Dedifferentiated amniotic fluid mesenchymal stem cell (primary cell): ENCODE measurements around the gene CNTROB.
"Not testable (repeated sequence)": the region's sequence is repeated elsewhere in the genome, so short reads cannot be mapped to it uniquely, and the experiment has no call there.

Source experiments
- DNase-seq: peaks from one replicate; pipeline ENCODE4 v3.0.0-alpha.2; 2016; ENCODE audit errors: extremely low spot score

Gene CNTROB

DNA sequence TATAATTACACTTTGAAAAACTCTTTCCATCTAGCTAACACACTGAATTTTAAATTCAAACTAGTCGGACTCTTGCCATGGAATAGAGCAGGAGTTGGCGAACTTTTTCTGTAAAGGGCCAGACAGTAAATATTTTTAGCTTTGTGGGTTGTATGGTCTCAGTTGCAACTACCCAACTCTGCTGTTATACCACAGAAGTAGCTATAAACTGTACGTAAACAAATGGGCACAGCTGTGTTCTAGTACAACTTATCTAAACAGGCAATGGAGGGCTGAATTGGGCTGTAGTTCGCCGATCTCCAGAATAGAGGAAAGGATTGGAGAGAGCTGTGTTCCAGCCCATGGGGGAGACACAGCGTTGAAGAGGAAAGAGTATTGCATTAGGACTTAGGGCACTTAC is 8.7 kb downstream of the CNTROB start:
- no peak for DNase-seq

- no peak for DNase-seq
Observed at GRCh38 chr17:7943291-7943690, 11.3 kb downstream of the CNTROB start.

DNA sequence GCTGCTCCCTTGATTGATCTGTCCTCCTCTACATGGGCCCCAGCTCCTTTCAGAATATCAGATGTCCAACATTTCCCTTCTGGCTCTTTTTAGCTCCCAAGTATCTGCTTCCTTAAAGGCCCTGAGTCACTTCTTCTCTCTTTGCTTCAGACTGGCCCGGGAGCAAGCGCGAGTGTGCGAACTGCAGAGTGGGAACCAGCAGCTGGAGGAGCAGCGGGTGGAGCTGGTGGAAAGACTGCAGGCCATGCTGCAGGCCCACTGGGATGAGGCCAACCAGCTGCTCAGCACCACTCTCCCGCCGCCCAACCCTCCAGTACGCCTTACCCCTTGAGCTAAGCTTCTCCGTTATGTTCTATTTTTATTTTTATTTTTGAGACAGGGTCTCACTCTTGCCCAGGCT is 12.3 kb downstream of the CNTROB start:
- DNase-seq: no peak

GRCh38 chr17:7945651-7946050 is 13.6 kb downstream of the CNTROB start:
- DNase-seq: no peak

- no peak for DNase-seq
Observed at GRCh38 chr17:7946441-7946840, 14.4 kb downstream of the CNTROB start.

DNA sequence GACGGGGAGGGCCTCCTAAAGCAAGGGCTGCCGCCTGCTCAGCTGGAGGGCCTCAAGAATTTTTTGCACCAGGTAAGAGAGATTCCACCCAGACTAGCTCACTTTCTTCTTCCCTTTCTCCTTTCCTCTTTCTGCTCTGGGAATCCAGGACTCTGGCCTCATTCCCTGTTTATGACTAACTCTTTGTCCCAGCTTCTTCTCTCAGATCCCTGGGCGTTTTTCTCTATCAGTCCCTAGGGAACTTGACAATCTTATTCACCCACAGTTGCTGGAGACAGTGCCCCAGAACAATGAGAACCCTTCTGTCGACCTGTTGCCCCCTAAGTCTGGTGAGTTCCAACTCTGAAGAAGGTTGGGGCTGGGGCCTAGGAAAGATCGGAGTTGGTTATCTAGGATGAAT is 15.6 kb downstream of the CNTROB start:
- no peak for DNase-seq

- DNase-seq: no peak
Observed at GRCh38 chr17:7950578-7950977, 18.6 kb downstream of the CNTROB start.

- DNase-seq: no peak
Observed at GRCh38 chr17:7951143-7951792, 19.3 kb downstream of the CNTROB start.

- DNase-seq: not testable (repeated sequence)
Observed at GRCh38 chr17:7953266-7953665, 21.3 kb downstream of the CNTROB start.

GRCh38 chr17:7955414-7956227 is 23.6 kb downstream of the CNTROB start:
- no peak for DNase-seq

- no peak for DNase-seq
Observed at GRCh38 chr17:7956228-7956965, 24.4 kb downstream of the CNTROB start.

DNA sequence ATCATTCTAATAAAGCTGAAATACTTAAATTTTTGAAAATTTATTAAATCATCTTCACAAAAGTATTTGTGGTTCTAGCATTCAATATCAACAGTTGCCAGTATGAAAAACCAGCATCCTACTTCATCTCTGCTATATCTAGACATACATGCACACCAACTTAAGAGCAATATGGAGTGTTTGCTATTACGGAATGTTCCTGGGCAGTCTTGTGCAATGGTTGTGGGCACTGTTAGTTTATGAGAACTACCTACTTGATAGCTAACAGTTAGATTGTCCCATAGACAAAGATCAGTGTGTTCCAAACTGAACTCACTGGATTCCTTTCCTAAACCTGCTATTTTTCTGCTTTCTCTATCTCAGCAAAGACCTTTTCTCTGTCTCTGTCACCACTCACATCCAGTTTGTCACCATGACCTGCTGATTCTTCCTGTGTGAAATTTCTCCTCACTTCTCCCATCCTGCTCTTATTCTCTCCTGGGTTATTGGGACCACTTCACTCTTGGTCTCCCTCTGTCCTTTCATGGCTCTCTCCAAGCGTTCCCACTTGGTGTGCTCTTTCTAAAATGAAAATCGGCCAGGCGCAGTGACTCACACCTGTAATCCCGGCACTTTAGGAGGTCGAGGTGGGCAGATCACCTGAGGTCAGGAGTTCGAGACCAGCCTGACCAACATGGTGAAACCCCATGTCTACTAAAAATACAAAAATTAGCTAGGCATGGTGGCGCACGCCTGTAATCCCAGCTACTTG is 27.7 kb downstream of the CNTROB start:
- no peak for DNase-seq

DNA sequence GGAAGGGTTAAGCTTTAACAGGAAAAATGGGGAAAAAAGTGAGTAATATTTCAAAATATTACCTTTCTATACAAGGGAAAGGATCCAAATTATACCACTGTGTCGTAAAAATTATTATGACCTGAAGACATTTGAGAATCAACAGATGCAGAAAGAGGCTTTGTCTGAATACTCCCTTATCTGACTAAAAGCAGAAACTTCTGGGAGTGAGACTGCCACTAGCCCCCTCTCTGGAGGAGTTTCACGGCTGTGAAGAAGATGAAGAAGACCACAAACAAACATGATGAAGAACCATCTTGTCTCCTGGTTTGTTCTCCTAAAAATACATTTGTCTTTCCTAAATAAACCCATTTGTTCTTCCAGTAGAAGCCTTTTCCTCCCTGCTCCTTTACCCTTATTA is 29.4 kb downstream of the CNTROB start:
- DNase-seq: no peak

GRCh38 chr17:7967751-7968150 is 35.7 kb downstream of the CNTROB start:
- DNase-seq: no peak

- DNase-seq: no peak
Observed at GRCh38 chr17:7969433-7969832, 37.4 kb downstream of the CNTROB start.

DNA sequence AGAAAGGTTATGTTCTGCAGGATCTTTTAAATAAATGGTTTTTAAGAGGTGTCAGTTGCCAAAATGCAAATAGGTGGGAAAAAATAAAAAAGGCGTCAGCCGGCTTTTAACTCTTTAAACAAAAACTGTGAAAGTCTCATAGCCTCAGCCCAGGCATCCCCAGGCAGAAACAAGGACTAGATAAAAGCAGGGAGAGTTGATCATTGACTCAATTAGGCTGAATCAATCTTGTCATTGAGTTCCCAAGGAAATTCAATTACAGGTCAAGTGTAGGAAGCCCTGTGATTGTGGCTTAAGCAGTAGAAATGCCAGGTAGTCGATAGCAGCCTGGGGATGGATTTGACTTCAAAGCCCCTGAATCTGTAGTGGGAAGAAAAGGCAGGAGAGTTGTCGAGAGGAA is 39.6 kb downstream of the CNTROB start:
- no peak for DNase-seq

DNA sequence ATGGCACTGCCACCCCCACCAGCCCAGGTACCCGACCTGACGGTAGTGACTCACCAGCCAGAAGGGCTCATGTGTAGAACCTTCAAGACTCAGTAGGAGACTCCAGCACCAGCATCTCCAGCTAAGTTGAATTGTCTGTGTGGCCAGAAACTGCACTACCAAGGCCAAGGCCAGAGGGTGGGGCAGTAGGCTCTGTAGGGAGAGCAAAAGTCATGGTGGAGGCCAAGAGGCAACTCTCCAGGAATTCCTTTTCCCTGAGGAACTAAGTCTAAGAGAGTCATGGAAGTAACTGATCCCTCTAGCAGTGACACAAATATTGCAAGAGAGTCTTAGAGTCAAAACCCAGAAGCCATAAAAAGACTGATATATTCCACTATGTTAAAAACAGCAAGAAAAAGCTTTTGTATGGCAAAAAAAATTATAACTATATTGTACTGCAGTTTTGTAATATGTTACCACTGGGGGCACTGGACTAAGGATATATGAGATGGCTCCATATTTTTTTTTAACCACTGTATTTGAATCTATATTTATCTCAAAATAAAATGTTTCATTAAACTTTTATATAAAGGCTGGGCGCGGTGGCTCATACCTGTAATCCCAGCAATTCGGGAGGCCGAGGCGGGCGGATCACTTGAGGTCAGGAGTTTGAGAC is 40.3 kb downstream of the CNTROB start:
- no peak for DNase-seq

- DNase-seq: no peak
Observed at GRCh38 chr17:7974638-7975131, 42.7 kb downstream of the CNTROB start.

GRCh38 chr17:7977039-7977438 is 45.0 kb downstream of the CNTROB start:
- no peak for DNase-seq

- no peak for DNase-seq
Observed at GRCh38 chr17:7977805-7978204, 45.8 kb downstream of the CNTROB start.

DNA sequence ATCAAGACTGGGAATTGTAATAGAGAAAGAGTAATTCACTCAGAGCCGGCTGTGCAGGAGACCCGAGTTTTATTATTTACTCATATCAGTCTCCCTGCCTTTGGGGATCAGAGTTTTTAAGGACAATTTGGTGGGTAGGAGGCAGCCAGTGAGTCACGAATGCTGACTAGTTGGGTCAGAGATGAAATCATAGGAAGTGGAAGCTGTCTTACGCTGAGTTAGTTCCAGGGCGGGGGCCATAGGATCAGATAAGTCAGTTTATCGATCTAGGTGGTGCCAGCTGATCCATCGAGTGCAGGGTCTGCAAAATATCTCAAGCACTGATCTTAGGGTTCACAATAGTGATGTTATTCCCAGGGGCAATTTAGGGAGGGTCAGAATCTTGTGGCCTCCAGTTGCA is 50.2 kb downstream of the CNTROB start:
- DNase-seq: peak; percentile 59
